HepG2 (cell line): Measurements from ENCODE around the gene PRKG1. TPM values are rescaled to one million over a fixed set of nuclear protein-coding genes. Genes with fewer than 3 reads are reported as not detected.

Experiments used
- ATAC-seq: fragments of 200-7000 bp; cut with Tn5 transposase; 3 replicates; pipeline ENCODE4 v1.9.1; 2020; ENCODE audit warnings: mild to moderate bottlenecking, moderate library complexity
- BruUV-seq: library from RNA; stranded (reverse); fragments of 400-500 nt; replicated peaks from 2 replicates; lab custom pipeline; 2021; lab: Mats Ljungman, UMichigan
- CTCF ChIA-PET: fragments of 300-600 bp; formaldehyde crosslinking; extraction: SDS; loops from one replicate; lab custom pipeline; 2021; ENCODE audit warnings: low total read pairs, inconsistent platforms, low intra/inter-chr PET ratio; lab: Yijun Ruan, JAX
- POLR2A ChIA-PET: fragments of 350-600 bp; sonication (Branson Sonifier 250); formaldehyde crosslinking; loops from one replicate; lab custom pipeline; 2020; ENCODE audit warnings: antibody characterized with exemption, inconsistent platforms; lab: Yijun Ruan, JAX
- DNase-seq: peaks from one replicate; pipeline ENCODE4 v3.0.0-alpha.2; 2015; ENCODE audit warnings: low spot score
- FAIRE-seq: peaks from 3 replicates; lab custom pipeline; 2011; peaks lifted over from hg19 to GRCh38; lab: Jason Lieb, UNC
- H2AFZ ChIP-seq: one replicate; pipeline ENCODE4 v1.6.1; 2011; ENCODE audit warnings: low read length, inconsistent platforms
- H3K27ac ChIP-seq: fragments of 300-600 bp; 3 replicates; pipeline ENCODE4 v1.8.0; 2011; ENCODE audit warnings: mixed run types, mild to moderate bottlenecking, mixed read lengths, low read length, inconsistent platforms; ENCODE audit not compliant: insufficient read depth; ENCODE audit errors: extremely low read length
- H3K27me3 ChIP-seq, 2 experiments: fragments of 200-600 bp in 1 of 2; 2 replicates in 1 of 2; 3 replicates in 1 of 2; pipeline versions ENCODE4 v1.6.0 to v1.8.0; 2011; ENCODE audit warnings: low read length in 2 of 2, mild to moderate bottlenecking in 2 of 2, moderate library complexity in 2 of 2, inconsistent platforms in 1 of 2; ENCODE audit not compliant: insufficient read depth in 2 of 2, control insufficient read depth in 1 of 2
- H3K36me3 ChIP-seq, 2 experiments: fragments of 200-600 bp in 1 of 2; replicated peaks in 1 of 2; 2 replicates in 1 of 2; 3 replicates in 1 of 2; pipeline versions ENCODE4 v1.5.1 to v1.8.0; 2011; ENCODE audit warnings: low read length in 2 of 2, inconsistent platforms in 1 of 2; ENCODE audit not compliant: insufficient read depth in 2 of 2, control insufficient read depth in 1 of 2
- H3K4me1 ChIP-seq: 2 replicates; pipeline ENCODE4 v1.5.1; 2012; ENCODE audit warnings: low read length, inconsistent platforms; ENCODE audit not compliant: insufficient read depth
- H3K4me2 ChIP-seq: 2 replicates; pipeline ENCODE4 v1.6.0; 2011; ENCODE audit warnings: low read depth, low read length, inconsistent platforms
- H3K4me3 ChIP-seq, 3 experiments: fragments of 200-600 bp in 1 of 3; sonication (generic), shearing (Covaris generic) in 1 of 3; replicated peaks in 1 of 3; 2 replicates each; pipeline ENCODE4 v1.5.1; 2011 to 2016; ENCODE audit warnings: low read length in 3 of 3, inconsistent platforms in 2 of 3, low read depth in 2 of 3, mild to moderate bottlenecking in 2 of 3, control low read depth in 1 of 3, mixed read lengths in 1 of 3; ENCODE audit not compliant: insufficient read depth in 1 of 3
- H3K79me2 ChIP-seq: one replicate; pipeline ENCODE4 v1.6.1; 2011; ENCODE audit warnings: low read length, inconsistent platforms; ENCODE audit not compliant: insufficient read depth
- H3K9ac ChIP-seq: 2 replicates; pipeline ENCODE4 v1.6.0; 2011; ENCODE audit warnings: mild to moderate bottlenecking, low read depth, low read length, inconsistent platforms; ENCODE audit not compliant: insufficient read depth
- H3K9me3 ChIP-seq: 2 replicates; pipeline ENCODE4 v1.5.1; 2012; ENCODE audit warnings: mild to moderate bottlenecking, low read length
- H4K20me1 ChIP-seq: 2 replicates; pipeline ENCODE4 v1.6.0; 2011; ENCODE audit warnings: inconsistent platforms, mild to moderate bottlenecking, low read length, moderate library complexity; ENCODE audit not compliant: insufficient read depth
- ZNF326 ChIP-seq: sonication (generic); formaldehyde crosslinking; IDR thresholded peaks from 2 replicates; pipeline ENCODE4 v1.4.0; 2020; ENCODE audit warnings: missing genetic modification reagents, borderline replicate concordance
- ZNF598 ChIP-seq: sonication (generic); formaldehyde crosslinking; IDR thresholded peaks from 2 replicates; pipeline ENCODE4 v1.5.1; 2020; ENCODE audit warnings: mild to moderate bottlenecking, missing genetic modification reagents, borderline replicate concordance
- ZZZ3 ChIP-seq: sonication (generic); formaldehyde crosslinking; IDR thresholded peaks from 2 replicates; pipeline ENCODE4 v1.4.0; 2020; ENCODE audit warnings: missing genetic modification reagents, mild to moderate bottlenecking, borderline replicate concordance
- WGBS: methylation state at CpG from one replicate; pipeline ENCODE4 v1.1.6; 2017; ENCODE audit warnings: low lambda C conversion rate; 5-methylcytosine and 5-hydroxymethylcytosine counted together
- in situ Hi-C: cut with HindIII; loops from 2 replicates; pipeline ENCODE4 v1.10.0; 2017; ENCODE audit warnings: low pct_unique_long_range_greater_than_20kb; ENCODE audit not compliant: extremely low pct_ligation_motif_present
- intact Hi-C: fragments of 100-400 bp; cut with micrococcal nuclease; formaldehyde crosslinking; loops from one replicate; pipeline ENCODE4 v1.10.0; 2022; ENCODE audit not compliant: unreplicated experiment
- polyA plus RNA-seq, 8 experiments: library from polyadenylated mRNA; depleted of rRNA in 3 of 8; stranded (reverse) in 7 of 8; unstranded in 1 of 8; fragments of >200 nt; fragmentation: Illumina TruSeq in 4 of 8; extraction: Trizol in 4 of 8; gene quantifications; 2 replicates each; pipeline versions ENCODE4 v1.2.1 to v1.2.3, GENCODE V29; 2011 to 2016; ENCODE audit warnings: low read depth in 4 of 8, missing spikeins in 1 of 8, mixed read lengths in 1 of 8; ENCODE audit not compliant: insufficient read depth in 1 of 8
- total RNA-seq, 5 experiments: library from RNA; depleted of rRNA; stranded (reverse); fragments of >200 nt; fragmentation: Illumina TruSeq; extraction: Trizol; gene quantifications; 2 replicates each; pipeline ENCODE4 v1.2.3, GENCODE V29; 2016; ENCODE audit warnings: low read depth in 1 of 5
- TF ChIP-seq, protein P1 (sequence below): sonication (generic); formaldehyde crosslinking; conservative IDR thresholded peaks from 2 replicates; pipeline ENCODE4 v1.8.1; 2023; ENCODE audit warnings: missing genetic modification reagents
- TF ChIP-seq, protein P2 (sequence below): sonication (generic); formaldehyde crosslinking; IDR thresholded peaks from 2 replicates; pipeline ENCODE4 v1.4.0; 2020; ENCODE audit warnings: missing genetic modification reagents, borderline replicate concordance

The PRKG1 gene
- total and polyA plus RNA-seq, 2 of the 13 experiments (the other 11 are each of a cell fraction or from before 2014, with no cell fraction given): 0.01 TPM; not detected in 1

DNA sequence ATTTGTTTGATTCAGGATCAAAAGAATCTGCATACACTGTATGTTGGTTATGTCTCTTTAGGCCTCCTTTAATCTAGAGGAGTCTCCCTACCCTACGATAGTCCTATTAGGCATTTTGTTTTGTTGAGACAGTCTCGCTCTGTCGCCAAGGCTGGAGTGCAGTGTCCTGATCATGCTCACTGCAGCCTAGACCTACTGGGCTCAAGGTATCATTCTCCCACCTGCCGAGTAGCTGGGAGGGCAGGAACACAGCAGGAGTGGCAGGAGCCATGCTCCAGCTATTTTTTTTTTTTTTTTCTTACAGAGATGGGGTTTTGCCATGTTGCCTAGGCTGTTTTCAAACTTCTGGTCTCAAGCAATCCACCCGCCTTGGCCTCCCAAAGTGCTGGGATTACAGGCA is 1116.8 kb downstream of the PRKG1 start:
- TF ChIP-seq, protein P1, sequence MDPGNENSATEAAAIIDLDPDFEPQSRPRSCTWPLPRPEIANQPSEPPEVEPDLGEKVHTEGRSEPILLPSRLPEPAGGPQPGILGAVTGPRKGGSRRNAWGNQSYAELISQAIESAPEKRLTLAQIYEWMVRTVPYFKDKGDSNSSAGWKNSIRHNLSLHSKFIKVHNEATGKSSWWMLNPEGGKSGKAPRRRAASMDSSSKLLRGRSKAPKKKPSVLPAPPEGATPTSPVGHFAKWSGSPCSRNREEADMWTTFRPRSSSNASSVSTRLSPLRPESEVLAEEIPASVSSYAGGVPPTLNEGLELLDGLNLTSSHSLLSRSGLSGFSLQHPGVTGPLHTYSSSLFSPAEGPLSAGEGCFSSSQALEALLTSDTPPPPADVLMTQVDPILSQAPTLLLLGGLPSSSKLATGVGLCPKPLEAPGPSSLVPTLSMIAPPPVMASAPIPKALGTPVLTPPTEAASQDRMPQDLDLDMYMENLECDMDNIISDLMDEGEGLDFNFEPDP (CRISPR knock-in tag): no peak
- no peak for TF ChIP-seq ZNF326 (CRISPR knock-in tag)
- TF ChIP-seq, protein P2, sequence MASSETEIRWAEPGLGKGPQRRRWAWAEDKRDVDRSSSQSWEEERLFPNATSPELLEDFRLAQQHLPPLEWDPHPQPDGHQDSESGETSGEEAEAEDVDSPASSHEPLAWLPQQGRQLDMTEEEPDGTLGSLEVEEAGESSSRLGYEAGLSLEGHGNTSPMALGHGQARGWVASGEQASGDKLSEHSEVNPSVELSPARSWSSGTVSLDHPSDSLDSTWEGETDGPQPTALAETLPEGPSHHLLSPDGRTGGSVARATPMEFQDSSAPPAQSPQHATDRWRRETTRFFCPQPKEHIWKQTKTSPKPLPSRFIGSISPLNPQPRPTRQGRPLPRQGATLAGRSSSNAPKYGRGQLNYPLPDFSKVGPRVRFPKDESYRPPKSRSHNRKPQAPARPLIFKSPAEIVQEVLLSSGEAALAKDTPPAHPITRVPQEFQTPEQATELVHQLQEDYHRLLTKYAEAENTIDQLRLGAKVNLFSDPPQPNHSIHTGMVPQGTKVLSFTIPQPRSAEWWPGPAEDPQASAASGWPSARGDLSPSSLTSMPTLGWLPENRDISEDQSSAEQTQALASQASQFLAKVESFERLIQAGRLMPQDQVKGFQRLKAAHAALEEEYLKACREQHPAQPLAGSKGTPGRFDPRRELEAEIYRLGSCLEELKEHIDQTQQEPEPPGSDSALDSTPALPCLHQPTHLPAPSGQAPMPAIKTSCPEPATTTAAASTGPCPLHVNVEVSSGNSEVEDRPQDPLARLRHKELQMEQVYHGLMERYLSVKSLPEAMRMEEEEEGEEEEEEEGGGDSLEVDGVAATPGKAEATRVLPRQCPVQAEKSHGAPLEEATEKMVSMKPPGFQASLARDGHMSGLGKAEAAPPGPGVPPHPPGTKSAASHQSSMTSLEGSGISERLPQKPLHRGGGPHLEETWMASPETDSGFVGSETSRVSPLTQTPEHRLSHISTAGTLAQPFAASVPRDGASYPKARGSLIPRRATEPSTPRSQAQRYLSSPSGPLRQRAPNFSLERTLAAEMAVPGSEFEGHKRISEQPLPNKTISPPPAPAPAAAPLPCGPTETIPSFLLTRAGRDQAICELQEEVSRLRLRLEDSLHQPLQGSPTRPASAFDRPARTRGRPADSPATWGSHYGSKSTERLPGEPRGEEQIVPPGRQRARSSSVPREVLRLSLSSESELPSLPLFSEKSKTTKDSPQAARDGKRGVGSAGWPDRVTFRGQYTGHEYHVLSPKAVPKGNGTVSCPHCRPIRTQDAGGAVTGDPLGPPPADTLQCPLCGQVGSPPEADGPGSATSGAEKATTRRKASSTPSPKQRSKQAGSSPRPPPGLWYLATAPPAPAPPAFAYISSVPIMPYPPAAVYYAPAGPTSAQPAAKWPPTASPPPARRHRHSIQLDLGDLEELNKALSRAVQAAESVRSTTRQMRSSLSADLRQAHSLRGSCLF (CRISPR knock-in tag): no peak
- TF ChIP-seq ZNF598 (CRISPR knock-in tag): no peak
- no peak for TF ChIP-seq ZZZ3 (CRISPR knock-in tag)
- no TSS peak for BruUV-seq
- H3K4me1 ChIP-seq: no peaks in the 10 kb centered on the region
- no peaks in the 10 kb centered on the region for H3K27me3 ChIP-seq
- 18% methylated on average over 5 of the region's 5 CpGs for WGBS
- H3K9me3 ChIP-seq: no peaks in the 10 kb centered on the region
- intact Hi-C loops: no loop called here
- H3K27ac ChIP-seq: no peak overlapping the region
- CTCF ChIA-PET: no interaction called here
- H3K4me3 ChIP-seq: no peak overlapping the region
- H4K20me1 ChIP-seq: no peaks in the 10 kb centered on the region
- in situ Hi-C loops: no loop called here
- no peak for FAIRE-seq
- H3K9ac ChIP-seq: no peak overlapping the region
- no peak overlapping the region for H2AFZ ChIP-seq
- no peak for ATAC-seq
- H3K36me3 ChIP-seq: no peaks in the 10 kb centered on the region
- POLR2A ChIA-PET: no interaction called here
- no peaks in the 10 kb centered on the region for H3K79me2 ChIP-seq
- DNase-seq: no peak
- H3K4me2 ChIP-seq: no peak overlapping the region
